ENCODE measurements around the gene RARRES2.

- TF ChIP-seq EP300 (IDR thresholded peaks at IDR 0.05; ENCODE audit: low read depth in 2 of 2, low read length in 2 of 2) (no peak), EP300 (CRISPR knock-in tag; IDR thresholded peaks at IDR 0.05; ENCODE audit: borderline replicate concordance) (no peak), POLR2A (IDR thresholded peaks at IDR 0.05; ENCODE audit: insufficient read depth in 1 of 2, low read depth in 2 of 2, low read length in 2 of 2) (no peak), HNRNPUL1 (IDR thresholded peaks at IDR 0.05; ENCODE audit: low read depth, low read length) (no peak), CTCF (CRISPR knock-in tag; IDR thresholded peaks at IDR 0.05) (no peak)
Observed at GRCh38 chr7:150365673-150366398, 24.4 kb upstream of the RARRES2 start.

Measured in HepG2 (cell line).